Neural progenitor cell (in vitro differentiated cells): ENCODE data around the gene EMC8.

ENCODE experiments used
- CTCF ChIP-seq: fragments of 200-600 bp; sonication (generic); IDR thresholded peaks from 2 replicates; pipeline ENCODE4 v1.5.1; 2017; ENCODE audit warnings: antibody characterized with exemption, mild to moderate bottlenecking
- EZH2 ChIP-seq: fragments of 200-600 bp; sonication (generic); IDR thresholded peaks from 2 replicates; pipeline ENCODE4 v1.6.1; 2017; ENCODE audit warnings: antibody characterized with exemption, mild to moderate bottlenecking, moderate library complexity
- EZH2phosphoT487 ChIP-seq: fragments of 200-600 bp; sonication (generic); IDR thresholded peaks from 2 replicates; pipeline ENCODE4 v1.6.1; 2017; ENCODE audit warnings: antibody characterized with exemption

GRCh38 chr16:85767531-85767930 is 31.8 kb downstream of the EMC8 start:
- TF ChIP-seq CTCF (no peak), EZH2 (no peak), EZH2phosphoT487 (no peak)
